ENCODE data around the gene HCFC1R1. TPM values are rescaled to one million over a fixed set of nuclear protein-coding genes. Genes with fewer than 3 reads are reported as not detected.

The HCFC1R1 gene
- total and polyA plus RNA-seq, 4 experiments from 2014 or later: 16.0 to 23.8 (median 18.2) TPM

DNA sequence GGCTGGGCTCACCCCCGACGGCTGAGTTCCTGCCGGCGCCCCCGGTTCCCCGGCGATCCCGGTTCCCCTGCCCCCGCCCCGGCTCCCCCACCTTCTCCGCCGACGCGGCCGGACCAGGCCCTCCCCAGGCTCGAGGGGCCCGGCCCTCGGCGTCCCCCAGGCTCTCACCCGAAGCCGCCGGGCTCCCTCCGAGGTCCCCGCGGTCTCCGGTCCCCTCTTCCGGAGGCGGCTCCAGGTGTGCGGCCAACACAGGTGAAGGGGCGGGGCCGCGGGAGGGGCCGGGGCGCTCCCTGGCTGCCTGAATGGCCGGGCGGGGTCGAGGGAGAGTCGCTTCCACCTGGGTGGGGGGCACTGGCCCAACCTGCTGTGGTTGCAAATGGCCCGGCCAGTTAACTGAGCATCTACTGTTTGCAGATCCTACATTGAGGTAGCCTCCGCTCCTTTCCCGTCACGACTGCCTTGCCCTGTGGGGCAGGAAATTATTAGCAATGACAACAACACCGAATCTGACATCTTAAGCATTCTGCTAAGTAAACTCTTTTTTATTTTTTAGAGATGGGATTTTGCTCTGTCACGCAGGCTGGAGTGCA lies 13.1 kb upstream of the HCFC1R1 start, which contains the start of gene BICDL2:
BICDL2 (minus strand) TSS at position 219 of the 590 bp plus-strand sequence. CDS start 1,448 bp downstream, outside the sequence.
- H3K4me3 Mint-ChIP-seq: peak within 1 kb of the TSS; percentile 31 to 81 (median 67)
- H3K4me1 ChIP-seq (ENCODE audit: insufficient read depth, low read length): peaks cover 8% of the 10 kb centered on the region
- intact Hi-C loops (cut with micrococcal nuclease): no loop called here
- POLR2A ChIA-PET (ENCODE audit: partially characterized antibody): interaction anchor here (1.2 to 3.8 kb wide), 2 partner anchors 12 to 18 kb away, joined by 3 to 14 read pairs; no protein-coding TSS in a partner anchor
- no peak for DNase-seq
- peaks cover 46 to 48% of the 10 kb centered on the region in 2 donors for H3K27me3 Mint-ChIP-seq
- H3K9me3 Mint-ChIP-seq: peaks cover 0 to 1% (median 0%) of the 10 kb centered on the region in 8 donors
- H3K36me3 ChIP-seq (ENCODE audit: insufficient read depth, low read length): no peaks in the 10 kb centered on the region
- H3K27me3 ChIP-seq (ENCODE audit: insufficient read depth, low read length): peaks cover 48% of the 10 kb centered on the region
- H3K36me3 Mint-ChIP-seq: no peaks in the 10 kb centered on the region
- no peak within 1 kb of the TSS for H3K27ac ChIP-seq (ENCODE audit: low read depth, low read length)
- H3K27ac Mint-ChIP-seq: peak within 1 kb of the TSS in 1 of 7 donors; percentile 30
- peaks cover 4 to 12% (median 9%) of the 10 kb centered on the region in 4 donors for H3K4me1 Mint-ChIP-seq
- H3K9me3 ChIP-seq (ENCODE audit: control insufficient read depth in 1 of 2, low read length in 2 of 2): no peaks in the 10 kb centered on the region
- H3K4me3 ChIP-seq (ENCODE audit: low read length in 2 of 2): no peak within 1 kb of the TSS
- CTCF ChIA-PET (ENCODE audit: partially characterized antibody): interaction anchor here (1.3 to 2.9 kb wide), 2 partner anchors 9 to 12 kb away, joined by 7 to 10 read pairs; no protein-coding TSS in a partner anchor

GRCh38 chr16:3035972-3036725 lies 12.4 kb upstream of the HCFC1R1 start:
- intact Hi-C loops (cut with micrococcal nuclease): no loop called here
- Histone ChIP-seq H3K4me1 (ENCODE audit: insufficient read depth, low read length) (peaks cover 8% of the 10 kb centered on the region), H3K27ac (ENCODE audit: low read depth, low read length) (no peak overlapping the region), H3K4me3 (ENCODE audit: low read length in 2 of 2) (no peak overlapping the region), H3K9me3 (ENCODE audit: control insufficient read depth in 1 of 2, low read length in 2 of 2) (no peaks in the 10 kb centered on the region), H3K36me3 (ENCODE audit: insufficient read depth, low read length) (no peaks in the 10 kb centered on the region), H3K27me3 (ENCODE audit: insufficient read depth, low read length) (peaks cover 48% of the 10 kb centered on the region)
- ChIA-PET POLR2A (ENCODE audit: partially characterized antibody) (interaction anchor here (0.8 to 3.8 kb wide), 5 partner anchors 12 to 26 kb away, joined by 3 to 14 read pairs (median 4); no protein-coding TSS in a partner anchor), CTCF (ENCODE audit: partially characterized antibody) (interaction anchor here (2.9 to 18.6 kb wide), 3 partner anchors 12 to 95 kb away, joined by 10 to 444 read pairs (median 277); partner anchors contain the start of genes CLDN9 and ZNF213)
- peaks cover 0 to 1% (median 0%) of the 10 kb centered on the region in 8 donors for H3K9me3 Mint-ChIP-seq
- H3K4me1 Mint-ChIP-seq: peaks cover 5 to 16% (median 9%) of the 10 kb centered on the region in 4 donors
- DNase-seq: no peak
- peak overlapping the region in 1 of 7 donors; percentile 30 for H3K27ac Mint-ChIP-seq
- peaks cover 46 to 49% of the 10 kb centered on the region in 2 donors for H3K27me3 Mint-ChIP-seq
- no peaks in the 10 kb centered on the region for H3K36me3 Mint-ChIP-seq
- H3K4me3 Mint-ChIP-seq: peak overlapping the region in 5 of 8 donors; percentile 20 to 59 (median 40)

- Mint-ChIP-seq H3K9me3 (peaks cover 0 to 1% (median 0%) of the 10 kb centered on the region in 8 donors), H3K27me3 (peaks cover 46 to 49% of the 10 kb centered on the region in 2 donors), H3K36me3 (no peaks in the 10 kb centered on the region), H3K4me3 (peak overlapping the region in 3 of 8 donors; percentile 20 to 59 (median 40)), H3K4me1 (peaks cover 5 to 16% (median 10%) of the 10 kb centered on the region in 4 donors), H3K27ac (no peak overlapping the region)
- intact Hi-C loops (cut with micrococcal nuclease): no loop called here
- H3K9me3 ChIP-seq (ENCODE audit: control insufficient read depth in 1 of 2, low read length in 2 of 2): no peaks in the 10 kb centered on the region
- no peak for DNase-seq
- ChIA-PET POLR2A (ENCODE audit: partially characterized antibody) (interaction anchor here (0.8 to 1.3 kb wide), 4 partner anchors 13 to 25 kb away, joined by 3 to 6 read pairs (median 4); no protein-coding TSS in a partner anchor), CTCF (ENCODE audit: partially characterized antibody) (interaction anchor here (0.7 to 18.6 kb wide), 6 partner anchors 10 to 123 kb away, joined by 3 to 444 read pairs (median 8); partner anchors contain the start of genes CLDN9 and ZNF213)
- no peak overlapping the region for H3K4me3 ChIP-seq (ENCODE audit: low read length in 2 of 2)
- H3K36me3 ChIP-seq (ENCODE audit: insufficient read depth, low read length): no peaks in the 10 kb centered on the region
- no peak overlapping the region for H3K27ac ChIP-seq (ENCODE audit: low read depth, low read length)
- peaks cover 50% of the 10 kb centered on the region for H3K27me3 ChIP-seq (ENCODE audit: insufficient read depth, low read length)
- peaks cover 8% of the 10 kb centered on the region for H3K4me1 ChIP-seq (ENCODE audit: insufficient read depth, low read length)
Measured at GRCh38 chr16:3035289-3035971, 11.7 kb upstream of the HCFC1R1 start.

DNA sequence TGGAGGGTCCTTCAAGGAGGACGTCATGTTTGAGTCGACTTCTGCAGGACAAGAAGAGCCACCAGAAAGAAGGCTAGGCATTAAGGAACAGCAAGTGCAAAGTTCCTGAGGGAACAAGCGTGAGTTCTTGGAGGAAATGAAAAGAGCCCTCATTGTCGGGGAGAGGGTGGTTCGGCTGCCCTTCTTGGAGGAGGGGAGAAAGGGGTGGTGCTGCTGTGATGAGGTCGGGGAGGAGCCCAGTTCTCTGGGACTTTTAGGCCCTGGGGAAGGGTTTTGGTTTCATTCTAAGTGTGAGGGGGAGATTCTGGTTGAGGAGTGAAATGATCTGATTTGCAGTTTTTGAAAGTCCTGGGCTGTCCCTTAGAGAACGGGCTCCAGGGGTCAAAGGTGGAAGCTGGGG lies 8.9 kb upstream of the HCFC1R1 start:
- Histone ChIP-seq H3K9me3 (ENCODE audit: control insufficient read depth in 1 of 2, low read length in 2 of 2) (no peaks in the 10 kb centered on the region), H3K27ac (ENCODE audit: low read depth, low read length) (no peak overlapping the region), H3K36me3 (ENCODE audit: insufficient read depth, low read length) (no peaks in the 10 kb centered on the region), H3K27me3 (ENCODE audit: insufficient read depth, low read length) (peaks cover 35% of the 10 kb centered on the region), H3K4me1 (ENCODE audit: insufficient read depth, low read length) (peaks cover 33% of the 10 kb centered on the region), H3K4me3 (ENCODE audit: low read length in 2 of 2) (no peak overlapping the region)
- peak overlapping the region in 1 of 8 donors; percentile 36 for H3K4me3 Mint-ChIP-seq
- no peaks in the 10 kb centered on the region for H3K36me3 Mint-ChIP-seq
- peaks cover 15 to 37% (median 24%) of the 10 kb centered on the region in 4 donors for H3K4me1 Mint-ChIP-seq
- H3K27me3 Mint-ChIP-seq: peaks cover 35 to 40% of the 10 kb centered on the region in 2 donors
- no peak overlapping the region for H3K27ac Mint-ChIP-seq
- DNase-seq: no peak
- CTCF ChIA-PET (ENCODE audit: partially characterized antibody): interaction anchor here (1.4 to 18.6 kb wide), 10 partner anchors 10 to 139 kb away, joined by 5 to 444 read pairs (median 18); partner anchors contain the start of genes CLDN9, TNFRSF12A and ZNF213
- intact Hi-C loops (cut with micrococcal nuclease): no loop called here
- POLR2A ChIA-PET (ENCODE audit: partially characterized antibody): interaction anchor here (1.1 to 3.5 kb wide), 9 partner anchors 9 to 102 kb away, joined by 4 to 19 read pairs (median 6); partner anchors contain the start of genes MMP25, ZNF213 and ZSCAN10
- peaks cover 0 to 3% (median 0%) of the 10 kb centered on the region in 8 donors for H3K9me3 Mint-ChIP-seq

GRCh38 chr16:3030222-3031212 lies 6.8 kb upstream of the HCFC1R1 start:
- no peaks in the 10 kb centered on the region for H3K9me3 ChIP-seq (ENCODE audit: control insufficient read depth in 1 of 2, low read length in 2 of 2)
- ChIA-PET CTCF (ENCODE audit: partially characterized antibody) (interaction anchor here (0.6 to 18.6 kb wide), 21 partner anchors 9 to 311 kb away, joined by 3 to 444 read pairs (median 5); partner anchors contain the start of genes CLDN9, MMP25, PAQR4 and TNFRSF12A), POLR2A (ENCODE audit: partially characterized antibody) (interaction anchor here (0.6 to 5.4 kb wide), 17 partner anchors 9 to 414 kb away, joined by 3 to 37 read pairs (median 6); partner anchors contain the start of genes MMP25, TNFRSF12A, ZNF213 and ZSCAN10)
- H3K27ac ChIP-seq (ENCODE audit: low read depth, low read length): no peak overlapping the region
- Mint-ChIP-seq H3K27ac (peak overlapping the region in 1 of 7 donors; percentile 81), H3K4me1 (peaks cover 11 to 32% (median 20%) of the 10 kb centered on the region in 4 donors), H3K36me3 (peaks cover 0 to 10% of the 10 kb centered on the region in 2 donors), H3K9me3 (peaks cover 0 to 3% (median 0%) of the 10 kb centered on the region in 8 donors), H3K4me3 (peak overlapping the region; percentile 49 to 88 (median 74)), H3K27me3 (peaks cover 23 to 28% of the 10 kb centered on the region in 2 donors)
- no peak overlapping the region for H3K4me3 ChIP-seq (ENCODE audit: low read length in 2 of 2)
- H3K4me1 ChIP-seq (ENCODE audit: insufficient read depth, low read length): peaks cover 25% of the 10 kb centered on the region
- no peak for DNase-seq
- H3K36me3 ChIP-seq (ENCODE audit: insufficient read depth, low read length): peaks cover 19% of the 10 kb centered on the region
- peaks cover 16% of the 10 kb centered on the region for H3K27me3 ChIP-seq (ENCODE audit: insufficient read depth, low read length)
- intact Hi-C loops (cut with micrococcal nuclease): loop anchor here (1.0 to 2.0 kb wide), 4 partner anchors 28 to 136 kb away; no protein-coding TSS in a partner anchor

Measured in CD4-positive, alpha-beta memory T cell (primary cell).